HepG2 (cell line): ENCODE measurements around the gene UBASH3A. TPM values are rescaled to one million over a fixed set of nuclear protein-coding genes. Genes with fewer than 3 reads are reported as not detected.

ENCODE experiments used
- ATAC-seq: fragments of 200-7000 bp; cut with Tn5 transposase; 3 replicates; pipeline ENCODE4 v1.9.1; 2020; ENCODE audit warnings: mild to moderate bottlenecking, moderate library complexity
- BruUV-seq: library from RNA; stranded (reverse); fragments of 400-500 nt; replicated peaks from 2 replicates; lab custom pipeline; 2021; lab: Mats Ljungman, UMichigan
- CTCF ChIA-PET: fragments of 300-600 bp; formaldehyde crosslinking; extraction: SDS; loops from one replicate; lab custom pipeline; 2021; ENCODE audit warnings: low total read pairs, inconsistent platforms, low intra/inter-chr PET ratio; lab: Yijun Ruan, JAX
- POLR2A ChIA-PET: fragments of 350-600 bp; sonication (Branson Sonifier 250); formaldehyde crosslinking; loops from one replicate; lab custom pipeline; 2020; ENCODE audit warnings: antibody characterized with exemption, inconsistent platforms; lab: Yijun Ruan, JAX
- DNase-seq: peaks from one replicate; pipeline ENCODE4 v3.0.0-alpha.2; 2015; ENCODE audit warnings: low spot score
- FAIRE-seq: peaks from 3 replicates; lab custom pipeline; 2011; peaks lifted over from hg19 to GRCh38; lab: Jason Lieb, UNC
- H2AFZ ChIP-seq: one replicate; pipeline ENCODE4 v1.6.1; 2011; ENCODE audit warnings: low read length, inconsistent platforms
- H3K27ac ChIP-seq: fragments of 300-600 bp; 3 replicates; pipeline ENCODE4 v1.8.0; 2011; ENCODE audit warnings: mixed run types, mild to moderate bottlenecking, mixed read lengths, low read length, inconsistent platforms; ENCODE audit not compliant: insufficient read depth; ENCODE audit errors: extremely low read length
- H3K27me3 ChIP-seq, 2 experiments: fragments of 200-600 bp in 1 of 2; 2 replicates in 1 of 2; 3 replicates in 1 of 2; pipeline versions ENCODE4 v1.6.0 to v1.8.0; 2011; ENCODE audit warnings: low read length in 2 of 2, mild to moderate bottlenecking in 2 of 2, moderate library complexity in 2 of 2, inconsistent platforms in 1 of 2; ENCODE audit not compliant: insufficient read depth in 2 of 2, control insufficient read depth in 1 of 2
- H3K36me3 ChIP-seq, 2 experiments: fragments of 200-600 bp in 1 of 2; replicated peaks in 1 of 2; 2 replicates in 1 of 2; 3 replicates in 1 of 2; pipeline versions ENCODE4 v1.5.1 to v1.8.0; 2011; ENCODE audit warnings: low read length in 2 of 2, inconsistent platforms in 1 of 2; ENCODE audit not compliant: insufficient read depth in 2 of 2, control insufficient read depth in 1 of 2
- H3K4me1 ChIP-seq: 2 replicates; pipeline ENCODE4 v1.5.1; 2012; ENCODE audit warnings: low read length, inconsistent platforms; ENCODE audit not compliant: insufficient read depth
- H3K4me2 ChIP-seq: 2 replicates; pipeline ENCODE4 v1.6.0; 2011; ENCODE audit warnings: low read depth, low read length, inconsistent platforms
- H3K4me3 ChIP-seq, 3 experiments: fragments of 200-600 bp in 1 of 3; sonication (generic), shearing (Covaris generic) in 1 of 3; replicated peaks in 1 of 3; 2 replicates each; pipeline ENCODE4 v1.5.1; 2011 to 2016; ENCODE audit warnings: low read length in 3 of 3, inconsistent platforms in 2 of 3, low read depth in 2 of 3, mild to moderate bottlenecking in 2 of 3, control low read depth in 1 of 3, mixed read lengths in 1 of 3; ENCODE audit not compliant: insufficient read depth in 1 of 3
- H3K79me2 ChIP-seq: one replicate; pipeline ENCODE4 v1.6.1; 2011; ENCODE audit warnings: low read length, inconsistent platforms; ENCODE audit not compliant: insufficient read depth
- H3K9ac ChIP-seq: 2 replicates; pipeline ENCODE4 v1.6.0; 2011; ENCODE audit warnings: mild to moderate bottlenecking, low read depth, low read length, inconsistent platforms; ENCODE audit not compliant: insufficient read depth
- H3K9me3 ChIP-seq: 2 replicates; pipeline ENCODE4 v1.5.1; 2012; ENCODE audit warnings: mild to moderate bottlenecking, low read length
- H4K20me1 ChIP-seq: 2 replicates; pipeline ENCODE4 v1.6.0; 2011; ENCODE audit warnings: inconsistent platforms, mild to moderate bottlenecking, low read length, moderate library complexity; ENCODE audit not compliant: insufficient read depth
- BORCS8-MEF2B ChIP-seq: sonication (generic); formaldehyde crosslinking; IDR thresholded peaks from 2 replicates; pipeline ENCODE4 v1.8.0; 2022; ENCODE audit warnings: mild to moderate bottlenecking, missing genetic modification reagents
- CHCHD3 ChIP-seq: sonication (generic); formaldehyde crosslinking; IDR thresholded peaks from 2 replicates; pipeline ENCODE4 v1.8.0; 2022; ENCODE audit warnings: mild to moderate bottlenecking, missing genetic modification reagents, moderate library complexity
- FOXP1 ChIP-seq, 2 experiments: fragments of 450-650 bp in 1 of 2; IDR thresholded peaks; 2 replicates each; pipeline ENCODE4 v1.6.1; 2017 to 2018; ENCODE audit warnings: antibody characterized with exemption in 1 of 2
- HINFP ChIP-seq: sonication (generic); formaldehyde crosslinking; IDR thresholded peaks from 2 replicates; pipeline ENCODE4 v1.4.0; 2020; ENCODE audit warnings: low read depth, mild to moderate bottlenecking, missing genetic modification reagents
- HNF1B ChIP-seq: sonication (generic); formaldehyde crosslinking; IDR thresholded peaks from 2 replicates; pipeline ENCODE4 v1.5.1; 2020; ENCODE audit warnings: mild to moderate bottlenecking, moderate library complexity, missing genetic modification reagents
- SIX1 ChIP-seq: sonication (generic); formaldehyde crosslinking; IDR thresholded peaks from 2 replicates; pipeline ENCODE4 v1.4.0; 2020; ENCODE audit warnings: missing genetic modification reagents, borderline replicate concordance
- SOX13 ChIP-seq, 3 experiments: fragments of 450-650 bp in 1 of 3; sonication (generic) in 1 of 3; formaldehyde crosslinking in 1 of 3; IDR thresholded peaks in 2 of 3; conservative IDR thresholded peaks in 1 of 3; 2 replicates each; pipeline versions ENCODE4 v1.5.0 to v1.6.1; 2016 to 2020; ENCODE audit warnings: antibody characterized with exemption in 1 of 3, mild to moderate bottlenecking in 1 of 3, missing compliant biosample characterization in 1 of 3, missing genetic modification reagents in 1 of 3, moderate library complexity in 1 of 3
- SP4 ChIP-seq: sonication (generic); formaldehyde crosslinking; IDR thresholded peaks from 2 replicates; pipeline ENCODE4 v1.8.1; 2023; ENCODE audit warnings: mild to moderate bottlenecking, missing genetic modification reagents
- SRY ChIP-seq: sonication (generic); formaldehyde crosslinking; IDR thresholded peaks from 2 replicates; pipeline ENCODE4 v1.8.0; 2022; ENCODE audit warnings: mild to moderate bottlenecking, missing genetic modification reagents
- SUZ12 ChIP-seq: fragments of 150-350 bp; IDR thresholded peaks from 2 replicates; pipeline ENCODE4 v1.6.1; 2014; ENCODE audit warnings: low read depth, low read length
- TEAD3 ChIP-seq: optimal IDR thresholded peaks from 2 replicates; pipeline ENCODE3; 2016; ENCODE audit warnings: borderline replicate concordance
- ZNF143 ChIP-seq: sonication (generic); formaldehyde crosslinking; IDR thresholded peaks from 2 replicates; pipeline ENCODE4 v1.4.0; 2020; ENCODE audit warnings: missing genetic modification reagents
- ZNF207 ChIP-seq: fragments of 450-650 bp; IDR thresholded peaks from 2 replicates; pipeline ENCODE4 v1.6.1; 2016; ENCODE audit warnings: antibody characterized with exemption, borderline replicate concordance
- ZNF232 ChIP-seq: sonication (generic); formaldehyde crosslinking; IDR thresholded peaks from 2 replicates; pipeline ENCODE4 v1.4.0; 2020; ENCODE audit warnings: missing genetic modification reagents, borderline replicate concordance
- ZNF331 ChIP-seq: sonication (generic); formaldehyde crosslinking; IDR thresholded peaks from 2 replicates; pipeline ENCODE4 v1.4.0; 2020; ENCODE audit warnings: missing genetic modification reagents
- ZNF543 ChIP-seq: sonication (generic); formaldehyde crosslinking; IDR thresholded peaks from 2 replicates; pipeline ENCODE4 v1.4.0; 2020; ENCODE audit warnings: mild to moderate bottlenecking, missing genetic modification reagents
- ZNF562 ChIP-seq: sonication (generic); formaldehyde crosslinking; IDR thresholded peaks from 2 replicates; pipeline ENCODE4 v1.8.0; 2022; ENCODE audit warnings: missing genetic modification reagents, borderline replicate concordance
- ZNF720 ChIP-seq: sonication (generic); formaldehyde crosslinking; IDR thresholded peaks from 2 replicates; pipeline ENCODE4 v1.4.0; 2020; ENCODE audit warnings: missing genetic modification reagents
- WGBS: methylation state at CpG from one replicate; pipeline ENCODE4 v1.1.6; 2017; ENCODE audit warnings: low lambda C conversion rate; 5-methylcytosine and 5-hydroxymethylcytosine counted together
- in situ Hi-C: cut with HindIII; loops from 2 replicates; pipeline ENCODE4 v1.10.0; 2017; ENCODE audit warnings: low pct_unique_long_range_greater_than_20kb; ENCODE audit not compliant: extremely low pct_ligation_motif_present
- intact Hi-C: fragments of 100-400 bp; cut with micrococcal nuclease; formaldehyde crosslinking; loops from one replicate; pipeline ENCODE4 v1.10.0; 2022; ENCODE audit not compliant: unreplicated experiment
- polyA plus RNA-seq, 8 experiments: library from polyadenylated mRNA; depleted of rRNA in 3 of 8; stranded (reverse) in 7 of 8; unstranded in 1 of 8; fragments of >200 nt; fragmentation: Illumina TruSeq in 4 of 8; extraction: Trizol in 4 of 8; gene quantifications; 2 replicates each; pipeline versions ENCODE4 v1.2.1 to v1.2.3, GENCODE V29; 2011 to 2016; ENCODE audit warnings: low read depth in 4 of 8, missing spikeins in 1 of 8, mixed read lengths in 1 of 8; ENCODE audit not compliant: insufficient read depth in 1 of 8
- total RNA-seq, 5 experiments: library from RNA; depleted of rRNA; stranded (reverse); fragments of >200 nt; fragmentation: Illumina TruSeq; extraction: Trizol; gene quantifications; 2 replicates each; pipeline ENCODE4 v1.2.3, GENCODE V29; 2016; ENCODE audit warnings: low read depth in 1 of 5
- TF ChIP-seq, protein P1 (sequence below): sonication (generic); formaldehyde crosslinking; IDR thresholded peaks from 2 replicates; pipeline ENCODE4 v1.5.1; 2020; ENCODE audit warnings: missing genetic modification reagents, mild to moderate bottlenecking, borderline replicate concordance

UBASH3A gene
- total and polyA plus RNA-seq, 2 of the 13 experiments (the other 11 are each of a cell fraction or from before 2014, with no cell fraction given) = not detected

DNA sequence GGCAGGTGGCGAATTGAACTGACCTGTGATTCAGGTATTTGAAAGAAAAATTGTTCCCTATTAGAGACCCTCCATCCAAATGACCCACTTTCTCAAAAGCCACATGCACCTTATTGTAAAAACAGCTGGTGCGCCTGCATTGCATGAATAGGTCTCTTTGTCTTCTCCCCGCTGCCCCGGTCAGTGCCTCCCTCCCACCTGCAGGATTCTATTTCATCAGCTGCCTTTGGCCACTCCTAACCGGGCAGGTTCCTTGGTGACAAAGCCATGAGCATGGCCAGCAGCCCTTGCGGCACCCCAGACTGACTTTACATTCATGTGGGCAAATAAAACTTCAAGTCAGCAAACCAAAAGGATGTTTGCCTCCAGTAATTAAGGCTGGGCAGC lies 14.3 kb upstream of the UBASH3A start:
- 0% methylated on average over 6 of the region's 6 CpGs for WGBS
- TSS peak; percentile 62 for BruUV-seq
- Histone ChIP-seq H3K4me2 (peak overlapping the region; percentile 84), H3K27me3 (no peaks in the 10 kb centered on the region), H3K27ac (peak overlapping the region; percentile 74), H3K36me3 (no peaks in the 10 kb centered on the region), H3K4me3 (peak overlapping the region; percentile 11 to 55 (median 41); a peak in 5 of 6 replicates), H3K9ac (peak overlapping the region; percentile 57), H3K4me1 (peaks cover 93% of the 10 kb centered on the region), H4K20me1 (no peaks in the 10 kb centered on the region), H3K9me3 (no peaks in the 10 kb centered on the region), H3K79me2 (no peaks in the 10 kb centered on the region), H2AFZ (no peak overlapping the region)
- intact Hi-C loops = no loop called here
- FAIRE-seq = peak; percentile 68
- ATAC-seq = peak; percentile 80
- POLR2A ChIA-PET = interaction anchor here (0.9 to 1.4 kb wide), 4 partner anchors 9 to 22 kb away, joined by 3 to 5 read pairs (median 4); partner anchors contain the start of gene TFF1
- in situ Hi-C loops = no loop called here
- DNase-seq = peak; percentile 87
- CTCF ChIA-PET = no interaction called here
- TF ChIP-seq ZNF562 = no peak
- 0 out of 2 replicates have a peak, but pooled peaks have one; percentile 11 for TF ChIP-seq ZNF232
- no peak for TF ChIP-seq BORCS8-MEF2B (CRISPR knock-in tag)
- TF ChIP-seq SP4 (CRISPR knock-in tag) = no peak
- TF ChIP-seq ZNF143 (CRISPR knock-in tag) = peak; percentile 64; the same call in 1 of the 2 replicates
- no peak for TF ChIP-seq FOXP1 (IDR thresholded peaks at IDR 0.05)
- TF ChIP-seq FOXP1 (CRISPR knock-in tag; IDR thresholded peaks at IDR 0.05) = no peak
- TF ChIP-seq SOX13 (IDR thresholded peaks at IDR 0.05) = no peak
- TF ChIP-seq SOX13 (CRISPR knock-in tag; conservative IDR thresholded peaks at IDR 0.05 in 1 of 2, IDR thresholded peaks at IDR 0.05 in 1 of 2) = peak in 1 of 2 experiments; percentile 69; a peak in 2 of 4 replicates
- TF ChIP-seq ZNF720 (CRISPR knock-in tag) = no peak
- TF ChIP-seq HNF1B (CRISPR knock-in tag) = no peak
- TF ChIP-seq, protein P1, sequence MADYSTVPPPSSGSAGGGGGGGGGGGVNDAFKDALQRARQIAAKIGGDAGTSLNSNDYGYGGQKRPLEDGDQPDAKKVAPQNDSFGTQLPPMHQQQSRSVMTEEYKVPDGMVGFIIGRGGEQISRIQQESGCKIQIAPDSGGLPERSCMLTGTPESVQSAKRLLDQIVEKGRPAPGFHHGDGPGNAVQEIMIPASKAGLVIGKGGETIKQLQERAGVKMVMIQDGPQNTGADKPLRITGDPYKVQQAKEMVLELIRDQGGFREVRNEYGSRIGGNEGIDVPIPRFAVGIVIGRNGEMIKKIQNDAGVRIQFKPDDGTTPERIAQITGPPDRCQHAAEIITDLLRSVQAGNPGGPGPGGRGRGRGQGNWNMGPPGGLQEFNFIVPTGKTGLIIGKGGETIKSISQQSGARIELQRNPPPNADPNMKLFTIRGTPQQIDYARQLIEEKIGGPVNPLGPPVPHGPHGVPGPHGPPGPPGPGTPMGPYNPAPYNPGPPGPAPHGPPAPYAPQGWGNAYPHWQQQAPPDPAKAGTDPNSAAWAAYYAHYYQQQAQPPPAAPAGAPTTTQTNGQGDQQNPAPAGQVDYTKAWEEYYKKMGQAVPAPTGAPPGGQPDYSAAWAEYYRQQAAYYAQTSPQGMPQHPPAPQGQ (CRISPR knock-in tag) = no peak
- TF ChIP-seq SRY (CRISPR knock-in tag) = no peak
- no peak for TF ChIP-seq TEAD3
- TF ChIP-seq HINFP = no peak
- TF ChIP-seq ZNF207 = no peak
- TF ChIP-seq SIX1 (CRISPR knock-in tag) = peak; percentile 49; the same call in 1 of the 2 replicates
- no peak for TF ChIP-seq ZNF543 (CRISPR knock-in tag)
- peak; percentile 15; the same call in 1 of the 2 replicates for TF ChIP-seq ZNF331 (CRISPR knock-in tag)
- TF ChIP-seq SUZ12 = no peak
- no peak for TF ChIP-seq CHCHD3 (CRISPR knock-in tag)
